ENCODE results near the gene DNAH10.

The DNAH10 gene

DNA sequence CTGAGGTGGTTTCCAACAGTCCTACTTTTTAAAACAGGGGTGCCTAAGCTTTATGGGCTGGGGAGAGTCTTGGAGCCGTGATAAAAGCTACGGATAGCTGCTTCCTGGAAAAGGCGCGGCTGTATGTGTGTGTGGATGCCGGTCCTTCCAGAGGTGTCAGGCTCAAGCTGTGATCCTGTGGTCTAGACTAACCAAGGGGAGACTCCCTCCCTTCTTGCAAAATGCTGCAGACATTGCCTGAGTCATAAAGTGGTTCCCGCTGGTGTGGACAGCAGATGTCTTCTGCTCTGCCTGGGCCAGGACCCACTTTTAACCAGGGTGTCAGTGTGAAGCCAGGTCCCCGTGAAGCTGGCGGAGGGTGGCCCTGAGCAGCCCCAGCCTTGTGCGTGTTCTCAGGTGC lies 172.7 kb downstream of the DNAH10 start:
- H3K27ac ChIP-seq: no peak overlapping the region
- TF ChIP-seq CTCF (conservative IDR thresholded peaks at IDR 0.05) (no peak), ZFX (IDR thresholded peaks at IDR 0.05) (no peak)

DNA sequence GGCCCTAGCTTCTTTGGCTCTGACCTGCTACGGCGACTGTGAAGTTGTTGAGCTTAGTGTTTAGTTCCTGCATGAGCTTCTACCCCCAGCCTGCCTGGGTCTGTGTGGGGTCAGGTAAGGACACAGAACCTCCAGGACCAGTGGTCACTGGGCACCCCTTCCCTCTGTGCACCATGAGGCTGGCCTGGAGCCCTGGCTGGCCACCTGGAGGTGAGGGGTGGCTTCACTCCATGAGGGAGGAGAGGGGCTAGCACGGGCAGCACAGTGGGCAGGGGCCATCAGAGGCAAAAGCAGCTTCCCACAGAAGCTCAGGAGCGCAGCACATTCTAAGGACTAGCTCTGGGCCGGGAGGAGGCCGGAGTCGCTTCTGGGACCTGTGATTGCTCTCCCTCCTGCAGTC lies 173.9 kb downstream of the DNAH10 start:
- no peak overlapping the region for H3K27ac ChIP-seq
- TF ChIP-seq CTCF (conservative IDR thresholded peaks at IDR 0.05): no peak
- TF ChIP-seq ZFX (IDR thresholded peaks at IDR 0.05): no peak

DNA sequence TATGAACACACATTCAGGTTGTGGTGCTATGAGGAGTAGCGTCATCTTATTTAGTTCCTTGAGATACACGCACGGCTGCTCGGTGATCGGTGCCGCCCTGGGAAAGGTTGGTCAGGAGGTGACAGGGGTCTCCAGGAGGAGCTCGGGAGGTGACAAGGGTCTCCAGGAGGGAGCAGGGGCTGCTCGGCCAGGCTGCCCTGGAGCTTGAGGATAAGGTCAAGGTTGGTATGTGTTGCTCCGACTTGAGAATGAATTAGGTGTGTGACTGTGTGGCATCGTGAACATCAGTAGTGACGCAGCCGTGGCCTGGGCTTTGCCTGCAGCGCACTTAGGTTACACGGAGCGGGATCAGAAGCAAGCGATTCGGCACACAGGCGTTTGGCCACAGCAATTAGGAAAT lies 174.4 kb downstream of the DNAH10 start:
- TF ChIP-seq CTCF (conservative IDR thresholded peaks at IDR 0.05) (no peak), ZFX (IDR thresholded peaks at IDR 0.05) (no peak)
- H3K27ac ChIP-seq: no peak overlapping the region

DNA sequence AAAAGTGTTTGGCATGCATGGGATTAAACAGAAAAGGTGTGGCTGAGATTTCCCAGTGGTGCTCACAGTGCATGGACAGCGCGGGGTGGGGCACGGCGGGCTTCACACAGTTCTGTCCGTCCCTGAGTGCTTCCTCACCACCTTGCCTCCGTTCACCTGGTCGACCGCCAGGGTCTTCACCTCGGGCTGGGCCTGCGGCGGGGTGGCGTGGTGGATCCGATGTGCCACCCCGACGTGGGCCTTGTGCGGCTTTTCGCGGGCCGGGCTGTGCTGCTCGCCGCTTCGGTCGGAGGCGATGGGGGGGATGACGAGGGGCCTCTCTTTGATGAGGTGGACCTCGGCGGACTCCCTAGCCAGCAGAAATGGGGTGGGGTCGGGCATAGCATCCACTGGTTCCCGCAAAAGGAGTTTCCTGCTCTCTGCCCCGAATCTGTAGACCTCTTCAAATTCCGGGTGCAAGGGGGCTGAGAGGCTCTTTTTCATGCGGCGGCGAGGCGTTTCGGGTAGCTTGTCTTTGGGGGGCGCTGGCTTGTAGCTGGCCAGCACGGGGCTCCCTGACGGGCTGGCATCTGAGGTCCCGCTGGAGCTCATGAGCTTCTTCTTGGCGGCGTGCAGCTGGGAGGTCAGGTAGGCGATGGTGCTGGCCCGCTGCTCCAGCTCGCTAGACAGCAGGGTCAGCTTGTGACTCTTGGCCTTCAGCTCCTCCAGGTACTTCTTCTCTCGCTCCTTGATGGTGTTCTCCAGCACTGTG lies 175.0 kb downstream of the DNAH10 start:
- no peak for TF ChIP-seq CTCF (conservative IDR thresholded peaks at IDR 0.05)
- no peak for TF ChIP-seq ZFX (IDR thresholded peaks at IDR 0.05)
- no peak overlapping the region for H3K27ac ChIP-seq

- TF ChIP-seq ZFX (IDR thresholded peaks at IDR 0.05) (no peak), CTCF (conservative IDR thresholded peaks at IDR 0.05) (no peak)
- no peak overlapping the region for H3K27ac ChIP-seq
These were observed 175.8 kb downstream of the DNAH10 start for GRCh38 chr12:123937707-123938591.

DNA sequence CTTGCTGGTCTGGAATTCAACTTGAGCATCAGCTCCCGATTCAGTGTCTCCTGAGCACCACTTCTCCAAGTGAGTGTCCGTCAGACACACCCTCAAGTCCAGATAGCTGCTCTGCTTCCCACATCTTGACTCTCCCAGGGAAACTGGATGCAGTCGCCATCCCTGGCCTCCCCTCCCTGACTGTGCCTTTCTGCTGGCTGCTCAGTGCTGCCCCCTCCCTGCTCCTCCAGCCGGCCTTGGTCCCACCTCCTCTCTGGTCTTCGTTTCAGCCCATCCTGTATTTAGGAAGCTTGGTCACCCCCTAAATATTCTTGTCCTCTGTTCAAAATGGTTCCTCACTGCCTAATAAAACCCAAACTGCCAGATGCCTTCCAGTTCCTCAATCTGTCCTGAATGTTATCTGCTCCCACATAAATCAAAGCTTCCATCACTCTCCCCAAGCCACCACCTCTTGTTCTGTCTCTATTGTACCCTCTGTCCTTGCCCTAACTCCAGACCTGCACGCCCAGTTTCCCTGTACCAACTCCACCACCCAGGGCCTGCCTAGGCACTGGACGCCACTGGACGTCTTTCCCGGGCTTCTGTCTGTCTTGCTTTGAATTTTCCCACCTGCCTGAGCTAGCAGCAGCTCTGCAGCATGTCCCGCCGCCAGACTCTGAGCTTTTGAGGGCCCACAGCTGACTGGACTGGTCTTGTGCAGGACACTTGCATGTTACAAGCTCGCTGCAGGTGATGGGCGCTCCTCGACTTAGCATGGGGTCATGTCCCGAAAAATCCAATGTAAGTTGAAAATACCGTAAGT lies 176.8 kb downstream of the DNAH10 start:
- no peak overlapping the region for H3K27ac ChIP-seq
- TF ChIP-seq ZFX (IDR thresholded peaks at IDR 0.05) (no peak), CTCF (conservative IDR thresholded peaks at IDR 0.05) (no peak)

Data from C4-2B (cell line).